ENCODE measurements around the gene NAALADL2. TPM values are rescaled to one million over a fixed set of nuclear protein-coding genes. Genes with fewer than 3 reads are reported as not detected.

The NAALADL2 gene
- total RNA-seq, 1 experiment from 2014 or later = 2.7 TPM

GRCh38 chr3:175070946-175071345 is 211.8 kb downstream of the NAALADL2 start:
- H3K4me1 ChIP-seq (ENCODE audit: control insufficient read depth, insufficient read depth, low read length) = no peaks in the 10 kb centered on the region
- POLR2A ChIA-PET = no interaction called here
- H3K9me3 ChIP-seq (ENCODE audit: control insufficient read depth, insufficient read depth, low read depth, low read length) = no peaks in the 10 kb centered on the region
- H3K27me3 ChIP-seq (ENCODE audit: control insufficient read depth, insufficient read depth, low read length) = no peaks in the 10 kb centered on the region
- H3K27ac ChIP-seq (ENCODE audit: low read length) = no peak overlapping the region
- intact Hi-C loops (cut with micrococcal nuclease; ENCODE audit: unreplicated experiment) = no loop called here
- TF ChIP-seq REST (IDR thresholded peaks at IDR 0.05; ENCODE audit: insufficient read depth in 1 of 2, low read depth in 2 of 2, low read length in 1 of 2) (no peak), SIN3A (IDR thresholded peaks at IDR 0.05; ENCODE audit: borderline replicate concordance, insufficient read depth, low read depth, low read length) (no peak), TCF7L2 (IDR thresholded peaks at IDR 0.05; ENCODE audit: low read depth, low read length) (no peak), CTCF (IDR thresholded peaks at IDR 0.05) (no peak), POLR2AphosphoS5 (IDR thresholded peaks at IDR 0.05; ENCODE audit: low read depth, low read length) (no peak)
- in situ Hi-C loops (cut with HindIII; ENCODE audit: low pct_unique_long_range_greater_than_20kb, low sequenced_read_pairs) = no loop called here
- no peaks in the 10 kb centered on the region for H3K36me3 ChIP-seq (ENCODE audit: control insufficient read depth, insufficient read depth, low read length)
- no TSS peak for BruUV-seq (replicated peaks)
- H3K4me3 ChIP-seq (ENCODE audit: low read depth in 2 of 2, low read length in 2 of 2) = no peak overlapping the region
- CTCF ChIA-PET = no interaction called here
- ATAC-seq (no peak), DNase-seq (ENCODE audit: low read depth, low spot score) (no peak)

GRCh38 chr3:175073219-175073905 is 214.2 kb downstream of the NAALADL2 start:
- CTCF ChIA-PET = no interaction called here
- TF ChIP-seq SIN3A (IDR thresholded peaks at IDR 0.05; ENCODE audit: borderline replicate concordance, insufficient read depth, low read depth, low read length) = no peak
- TF ChIP-seq CTCF (IDR thresholded peaks at IDR 0.05) = no peak
- TF ChIP-seq TCF7L2 (IDR thresholded peaks at IDR 0.05; ENCODE audit: low read depth, low read length) = no peak
- no peak for TF ChIP-seq POLR2AphosphoS5 (IDR thresholded peaks at IDR 0.05; ENCODE audit: low read depth, low read length)
- no peak for TF ChIP-seq REST (IDR thresholded peaks at IDR 0.05; ENCODE audit: insufficient read depth in 1 of 2, low read depth in 2 of 2, low read length in 1 of 2)
- no TSS peak for BruUV-seq (replicated peaks)

More at GRCh38 chr3:175073219-175073905, 214.2 kb downstream of the NAALADL2 start:
- intact Hi-C loops (cut with micrococcal nuclease; ENCODE audit: unreplicated experiment) (no loop called here), in situ Hi-C loops (cut with HindIII; ENCODE audit: low pct_unique_long_range_greater_than_20kb, low sequenced_read_pairs) (no loop called here)
- Histone ChIP-seq H3K4me3 (ENCODE audit: low read depth in 2 of 2, low read length in 2 of 2) (no peak overlapping the region), H3K36me3 (ENCODE audit: control insufficient read depth, insufficient read depth, low read length) (no peaks in the 10 kb centered on the region), H3K9me3 (ENCODE audit: control insufficient read depth, insufficient read depth, low read depth, low read length) (no peaks in the 10 kb centered on the region), H3K4me1 (ENCODE audit: control insufficient read depth, insufficient read depth, low read length) (no peaks in the 10 kb centered on the region), H3K27me3 (ENCODE audit: control insufficient read depth, insufficient read depth, low read length) (no peaks in the 10 kb centered on the region), H3K27ac (ENCODE audit: low read length) (no peak overlapping the region)
- no peak for DNase-seq (ENCODE audit: low read depth, low spot score)
- ATAC-seq = no peak
- POLR2A ChIA-PET = no interaction called here
